Muscle of leg (tissue), 16 donors: ENCODE data around the gene HMMR. TPM values are rescaled to one million over a fixed set of nuclear protein-coding genes. Genes with fewer than 3 reads are reported as not detected.
"Not testable (repeated sequence)": the region's sequence is repeated elsewhere in the genome, so short reads cannot be mapped to it uniquely, and the experiment has no call there.

Source experiments
- DNase-seq: peaks from one replicate; pipeline ENCODE4 v3.0.0; 2013
- H3K27ac ChIP-seq: one replicate; pipeline ENCODE4 v1.5.1; 2013; ENCODE audit warnings: mild to moderate bottlenecking, low read length, control low read depth
- H3K27me3 ChIP-seq: one replicate; pipeline ENCODE4 v1.6.1; 2013; ENCODE audit warnings: low read length; ENCODE audit not compliant: control insufficient read depth, insufficient read depth
- H3K36me3 ChIP-seq: one replicate; pipeline ENCODE4 v1.6.1; 2013; ENCODE audit warnings: low read length; ENCODE audit not compliant: control insufficient read depth, insufficient read depth
- H3K4me1 ChIP-seq: one replicate; pipeline ENCODE4 v1.6.1; 2013; ENCODE audit warnings: low read length; ENCODE audit not compliant: control insufficient read depth, insufficient read depth
- H3K4me3 ChIP-seq: one replicate; pipeline ENCODE4 v1.5.1; 2013; ENCODE audit warnings: low read length, control low read depth
- H3K9me3 ChIP-seq: replicated peaks from 2 replicates; pipeline ENCODE4 v1.6.1; 2013; ENCODE audit warnings: low read depth, low read length; ENCODE audit not compliant: control insufficient read depth
- WGBS: methylation state at CpG from one replicate; pipeline ENCODE4 v1.1.5; 2013; ENCODE audit warnings: missing lambda C conversion rate; ENCODE audit not compliant: insufficient coverage; 5-methylcytosine and 5-hydroxymethylcytosine counted together
- long read RNA-seq, 11 donors: transcript quantifications; one replicate each; lab custom pipeline, GENCODE V29; 2026
- polyA plus RNA-seq, 8 donors: library from polyadenylated mRNA; unstranded; fragments of 120-200 nt; gene quantifications; one replicate each; pipeline versions ENCODE4 v1.2.1 to v1.2.3, GENCODE V29; 2013; ENCODE audit warnings: inconsistent platforms in 1 of 8, low replicate concordance in 1 of 8; ENCODE audit not compliant: insufficient read length in 8 of 8, insufficient read depth in 1 of 8
- total RNA-seq: library from RNA; stranded (reverse); fragments of 120-200 nt; gene quantifications from one replicate; pipeline ENCODE4 v1.2.4, GENCODE V29; 2013

Gene HMMR, protein sequence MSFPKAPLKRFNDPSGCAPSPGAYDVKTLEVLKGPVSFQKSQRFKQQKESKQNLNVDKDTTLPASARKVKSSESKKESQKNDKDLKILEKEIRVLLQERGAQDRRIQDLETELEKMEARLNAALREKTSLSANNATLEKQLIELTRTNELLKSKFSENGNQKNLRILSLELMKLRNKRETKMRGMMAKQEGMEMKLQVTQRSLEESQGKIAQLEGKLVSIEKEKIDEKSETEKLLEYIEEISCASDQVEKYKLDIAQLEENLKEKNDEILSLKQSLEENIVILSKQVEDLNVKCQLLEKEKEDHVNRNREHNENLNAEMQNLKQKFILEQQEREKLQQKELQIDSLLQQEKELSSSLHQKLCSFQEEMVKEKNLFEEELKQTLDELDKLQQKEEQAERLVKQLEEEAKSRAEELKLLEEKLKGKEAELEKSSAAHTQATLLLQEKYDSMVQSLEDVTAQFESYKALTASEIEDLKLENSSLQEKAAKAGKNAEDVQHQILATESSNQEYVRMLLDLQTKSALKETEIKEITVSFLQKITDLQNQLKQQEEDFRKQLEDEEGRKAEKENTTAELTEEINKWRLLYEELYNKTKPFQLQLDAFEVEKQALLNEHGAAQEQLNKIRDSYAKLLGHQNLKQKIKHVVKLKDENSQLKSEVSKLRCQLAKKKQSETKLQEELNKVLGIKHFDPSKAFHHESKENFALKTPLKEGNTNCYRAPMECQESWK
- total RNA-seq (10.8 TPM), polyA plus RNA-seq (10 to 100 TPM in 5 of 8 donors, 1 to 10 TPM in 3; 7.8 to 13.4 (median 10.4) TPM)
- long read RNA-seq, donor 1: 0 reads
- long read RNA-seq, donor 2: 0 reads
- long read RNA-seq, donor 3: 0 reads
- long read RNA-seq, donor 4, partial matches to known transcripts: 0 of 1 reads
- long read RNA-seq, donor 4, other reads (novel, unspliced or antisense): 0 of 1 reads
- long read RNA-seq, donor 5, partial matches to known transcripts: 0 of 3 reads
- long read RNA-seq, donor 5, other reads (novel, unspliced or antisense): 0 of 3 reads
- long read RNA-seq, donor 6, partial matches to known transcripts: 16 of 21 reads
- long read RNA-seq, donor 6, other reads (novel, unspliced or antisense): 0 of 21 reads
- long read RNA-seq, donor 7, partial matches to known transcripts: 0 of 2 reads
- long read RNA-seq, donor 7, other reads (novel, unspliced or antisense): 0 of 2 reads
- long read RNA-seq, donor 8: 0 reads
- long read RNA-seq, donor 9, partial matches to known transcripts: 0 of 1 reads
- long read RNA-seq, donor 9, other reads (novel, unspliced or antisense): 0 of 1 reads
- long read RNA-seq, donor 10, partial matches to known transcripts: 0 of 1 reads
- long read RNA-seq, donor 10, other reads (novel, unspliced or antisense): 0 of 1 reads
- long read RNA-seq, donor 11: 0 reads

DNA sequence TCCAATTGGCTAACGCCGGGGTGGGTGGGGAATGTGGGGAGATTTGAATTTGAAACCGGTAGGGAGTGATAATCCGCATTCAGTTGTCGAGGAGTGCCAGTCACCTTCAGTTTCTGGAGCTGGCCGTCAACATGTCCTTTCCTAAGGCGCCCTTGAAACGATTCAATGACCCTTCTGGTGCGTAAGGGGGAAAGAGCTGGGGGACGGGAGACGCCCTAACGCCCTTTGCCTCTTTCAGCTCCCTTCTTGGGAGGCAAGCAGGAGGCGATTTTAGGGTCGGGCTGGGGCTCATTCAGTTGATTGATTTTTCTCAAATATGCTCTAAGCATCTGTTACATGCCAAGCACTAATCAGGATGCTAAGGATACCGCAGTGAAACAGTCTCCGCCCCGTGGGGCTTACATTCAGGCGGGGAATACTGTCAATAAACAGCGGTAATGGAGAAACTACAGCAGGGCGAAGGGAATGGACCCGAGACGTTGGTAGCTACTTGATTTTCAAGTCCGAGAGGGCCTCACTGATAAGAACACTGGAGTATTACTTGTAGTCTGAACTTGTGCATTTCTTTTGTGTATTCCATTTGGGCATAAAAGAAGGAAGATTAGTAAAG is at the start of gene HMMR:
Gene HMMR (plus strand): TSS at position 71 of the 610 bp plus-strand sequence. CDS start 61 bp downstream, at position 132.
- H3K27ac ChIP-seq: peak within 1 kb of the TSS; percentile 100
- H3K9me3 ChIP-seq: no peaks in the 10 kb centered on the region
- H3K4me1 ChIP-seq: peaks cover 3% of the 10 kb centered on the region
- H3K36me3 ChIP-seq: peaks cover 5% of the 10 kb centered on the region
- H3K4me3 ChIP-seq: peak within 1 kb of the TSS; percentile 74
- no peak for DNase-seq
- no peaks in the 10 kb centered on the region for H3K27me3 ChIP-seq
- 0% methylated on average over 19 of the region's 23 CpGs for WGBS

DNA sequence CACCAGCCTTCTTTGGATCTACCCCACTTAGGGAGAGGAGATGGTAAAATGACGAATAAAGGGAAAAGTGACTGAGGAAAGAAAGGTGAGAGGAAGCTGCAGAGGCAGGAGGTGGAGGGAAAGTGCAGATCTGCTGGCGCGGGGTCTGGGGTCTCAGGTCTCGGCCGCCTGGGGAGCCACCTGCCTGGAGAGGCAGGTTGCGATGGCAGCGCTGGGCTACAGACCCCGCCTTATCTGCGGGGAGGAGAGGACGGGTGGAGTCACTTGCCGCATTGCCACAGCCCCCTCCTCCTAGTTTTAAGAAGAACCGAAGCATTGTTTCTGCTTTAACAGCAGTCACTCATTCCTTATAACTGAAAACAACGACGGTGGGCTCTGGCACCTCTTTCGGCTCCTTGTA is 44.8 kb upstream of the HMMR start:
- DNase-seq, H3K27me3 ChIP-seq, H3K9me3 ChIP-seq, H3K27ac ChIP-seq, H3K36me3 ChIP-seq, H3K4me1 ChIP-seq, H3K4me3 ChIP-seq: not testable (repeated sequence)
- 67% methylated on average over 1 of the region's 15 CpGs for WGBS

DNA sequence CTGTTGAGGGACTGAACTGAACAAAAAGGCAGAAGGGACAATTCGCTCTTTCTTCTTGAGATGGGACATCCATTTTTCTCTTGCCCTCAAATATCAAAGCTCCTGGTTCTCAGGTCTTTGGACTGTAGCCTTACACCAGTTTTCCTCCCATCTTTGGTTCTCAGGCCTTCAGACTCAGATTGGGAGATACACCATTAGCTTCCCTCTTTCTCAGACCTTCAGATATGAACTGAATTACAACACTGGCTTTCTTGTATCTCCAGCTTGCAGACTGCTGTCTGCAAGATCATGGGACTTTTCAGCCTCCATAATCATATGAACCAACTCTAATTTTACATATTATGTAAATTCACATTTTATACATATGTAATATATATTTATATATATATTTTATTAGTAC is 35.6 kb upstream of the HMMR start:
- no peak for DNase-seq
- no peaks in the 10 kb centered on the region for H3K27me3 ChIP-seq
- H3K9me3 ChIP-seq: no peaks in the 10 kb centered on the region
- no peaks in the 10 kb centered on the region for H3K4me1 ChIP-seq
- H3K36me3 ChIP-seq: no peaks in the 10 kb centered on the region
- no peak overlapping the region for H3K27ac ChIP-seq
- no peak overlapping the region for H3K4me3 ChIP-seq
- WGBS: 100% methylated on average over 1 of the region's 1 CpG

DNA sequence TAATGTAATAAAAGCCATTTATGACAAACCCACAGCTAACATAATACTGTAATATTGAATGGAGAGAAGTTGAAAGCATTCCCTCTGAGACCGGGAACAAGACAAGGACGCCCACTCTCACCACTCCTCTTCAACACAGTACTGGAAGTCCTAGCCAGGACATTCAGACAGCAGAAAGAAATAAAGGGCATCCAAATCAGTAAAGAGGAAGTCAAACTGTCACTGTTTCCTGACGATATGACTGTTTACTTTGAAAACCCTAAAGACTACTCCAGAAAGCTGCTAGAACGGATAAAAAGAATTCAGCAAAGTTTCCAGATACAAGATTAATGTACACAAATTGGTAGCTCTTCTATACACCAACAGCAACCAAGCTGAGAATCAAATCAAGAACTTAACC is 34.3 kb upstream of the HMMR start:
- not testable (repeated sequence) for H3K4me1 ChIP-seq, H3K4me3 ChIP-seq, H3K27ac ChIP-seq, H3K36me3 ChIP-seq, DNase-seq, H3K27me3 ChIP-seq, H3K9me3 ChIP-seq
- WGBS: 61% methylated on average over 2 of the region's 4 CpGs

DNA sequence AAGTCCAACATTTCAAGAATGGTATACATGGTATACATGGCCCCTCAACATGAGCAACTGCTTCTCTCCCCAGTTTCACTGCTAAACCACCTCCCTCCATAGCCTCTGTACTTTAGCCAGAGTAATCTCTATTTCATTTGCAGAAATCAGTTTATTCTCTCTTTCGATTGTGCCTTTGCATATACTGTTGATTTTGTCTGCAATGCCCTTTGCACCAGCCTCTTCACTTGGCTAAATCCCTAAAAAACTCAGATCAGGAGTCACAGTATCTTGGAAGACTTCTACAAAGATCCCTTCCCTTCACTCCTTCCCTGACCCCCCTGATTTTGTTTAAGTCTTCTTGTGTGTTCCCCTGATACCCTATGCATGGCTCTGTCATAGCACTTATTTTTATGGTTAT is 27.9 kb upstream of the HMMR start:
- Histone ChIP-seq H3K4me1 (no peaks in the 10 kb centered on the region), H3K9me3 (no peaks in the 10 kb centered on the region), H3K27me3 (no peaks in the 10 kb centered on the region), H3K4me3 (no peak overlapping the region), H3K27ac (no peak overlapping the region), H3K36me3 (no peaks in the 10 kb centered on the region)
- DNase-seq: no peak
- 70% methylated on average over 1 of the region's 1 CpG for WGBS

DNA sequence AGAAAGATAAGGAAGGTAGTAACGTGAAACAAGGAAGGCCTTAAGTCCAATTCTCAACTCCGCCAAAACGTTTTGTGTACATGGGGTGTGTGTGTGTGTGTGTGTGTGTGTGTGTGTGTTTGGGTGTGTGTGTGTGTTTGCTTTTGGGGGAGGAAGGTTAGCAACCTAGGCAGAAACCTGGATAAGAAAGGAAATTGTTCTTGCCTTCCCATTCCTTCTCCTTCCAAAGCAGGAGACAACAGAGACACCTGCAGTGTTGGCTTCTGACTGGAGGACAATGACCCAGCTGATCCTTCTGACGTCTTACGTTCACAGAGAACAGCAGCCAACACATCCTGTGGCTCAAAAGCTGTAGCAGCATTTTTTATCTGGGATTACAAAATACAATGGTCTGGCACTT is 27.2 kb upstream of the HMMR start:
- DNase-seq: no peak
- Histone ChIP-seq H3K9me3 (no peaks in the 10 kb centered on the region), H3K27me3 (no peaks in the 10 kb centered on the region), H3K27ac (no peak overlapping the region), H3K4me1 (no peaks in the 10 kb centered on the region), H3K36me3 (no peaks in the 10 kb centered on the region), H3K4me3 (no peak overlapping the region)
- WGBS: 46% methylated on average over 3 of the region's 5 CpGs

DNA sequence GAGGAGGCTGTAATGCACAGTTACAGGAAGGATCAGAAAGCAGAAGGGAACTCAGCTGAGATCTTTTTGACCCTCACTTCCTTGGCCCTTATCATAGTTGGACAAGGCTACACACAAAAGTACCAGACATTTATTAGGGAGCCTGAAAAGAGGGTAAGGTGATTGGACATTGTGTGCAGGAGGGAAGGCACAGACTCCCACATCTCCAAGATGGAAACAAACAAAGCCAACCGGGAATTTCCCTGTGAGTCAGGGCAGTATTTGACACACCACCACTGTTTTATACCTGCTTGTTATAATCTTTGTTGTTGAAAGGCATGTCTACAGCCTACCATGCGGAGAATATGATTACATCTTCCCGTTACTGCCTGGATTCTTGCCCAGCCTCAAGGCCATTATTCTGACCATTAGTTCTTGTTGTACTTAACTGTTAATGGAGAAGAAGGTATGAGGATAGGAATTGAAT is 26.0 kb upstream of the HMMR start:
- no peak for DNase-seq
- no CpG with 5 or more reads among the region's 3 CpGs for WGBS
- Histone ChIP-seq H3K4me1 (peaks cover 4% of the 10 kb centered on the region), H3K27ac (no peak overlapping the region), H3K27me3 (no peaks in the 10 kb centered on the region), H3K4me3 (no peak overlapping the region), H3K36me3 (peaks cover 2% of the 10 kb centered on the region), H3K9me3 (no peaks in the 10 kb centered on the region)

DNA sequence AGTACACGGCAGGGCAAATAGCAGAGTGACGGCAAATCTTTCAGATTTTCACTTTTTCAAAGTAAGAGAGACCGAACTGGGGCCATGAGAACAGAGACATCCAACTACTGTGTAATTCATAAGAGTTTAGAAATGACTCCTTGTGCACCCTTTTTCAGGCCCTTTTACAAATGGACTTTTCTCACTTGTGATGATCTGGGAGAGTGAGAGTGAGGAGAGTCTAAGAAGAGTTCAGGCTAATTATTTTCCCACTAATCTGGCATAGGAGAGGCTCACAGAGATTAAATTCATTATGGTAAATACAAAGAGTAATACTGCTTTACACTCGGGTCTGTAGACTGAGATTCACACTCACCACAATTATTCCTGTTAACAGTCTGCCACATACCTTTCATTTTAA is 23.9 kb upstream of the HMMR start:
- no CpG with 5 or more reads among the region's 4 CpGs for WGBS
- H3K9me3 ChIP-seq: no peaks in the 10 kb centered on the region
- no peaks in the 10 kb centered on the region for H3K27me3 ChIP-seq
- H3K4me3 ChIP-seq: no peak overlapping the region
- peaks cover 4% of the 10 kb centered on the region for H3K4me1 ChIP-seq
- H3K36me3 ChIP-seq: peaks cover 2% of the 10 kb centered on the region
- H3K27ac ChIP-seq: no peak overlapping the region
- no peak for DNase-seq

DNA sequence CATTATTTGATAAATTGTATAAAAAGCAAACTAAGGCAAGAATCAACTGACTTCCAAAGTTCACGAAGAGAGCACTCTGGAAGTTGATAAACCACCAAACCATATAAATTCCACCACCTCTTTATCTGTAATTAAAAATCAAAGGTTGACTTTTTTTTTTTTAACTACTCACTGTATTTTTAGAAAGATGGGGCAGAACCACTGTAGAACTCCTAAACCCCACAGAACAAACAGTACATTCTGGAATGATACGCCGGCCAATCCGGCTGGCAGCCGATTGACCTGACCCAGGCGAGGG is 23.5 kb upstream of the HMMR start:
- peak overlapping the region; percentile 85 for H3K4me3 ChIP-seq
- H3K4me1 ChIP-seq: peaks cover 4% of the 10 kb centered on the region
- H3K27ac ChIP-seq: peak overlapping the region; percentile 68
- no CpG with 5 or more reads among the region's 6 CpGs for WGBS
- no peak for DNase-seq
- H3K36me3 ChIP-seq: peaks cover 2% of the 10 kb centered on the region
- no peaks in the 10 kb centered on the region for H3K9me3 ChIP-seq
- H3K27me3 ChIP-seq: no peaks in the 10 kb centered on the region
